HEK293 (cell line): ENCODE data around the gene MYH15.

Experiments
- CTCF ChIA-PET: fragments of 350-600 bp; formaldehyde crosslinking; extraction: SDS; loops from one replicate; lab custom pipeline; 2021; ENCODE audit warnings: antibody characterized with exemption; lab: Yijun Ruan, JAX
- POLR2A ChIA-PET: fragments of 300-600 bp; formaldehyde crosslinking; extraction: SDS; loops from one replicate; lab custom pipeline; 2020; ENCODE audit warnings: antibody characterized with exemption, inconsistent platforms; lab: Yijun Ruan, JAX
- H3K27ac ChIP-seq: fragments of 200-500 bp; sonication (Bioruptor generic); 2 replicates; pipeline ENCODE4 v1.5.1; 2014; ENCODE audit warnings: low read depth, low read length, control low read depth, inconsistent platforms; ENCODE audit errors: extremely low read depth
- H3K36me3 ChIP-seq, 2 experiments: fragments of 200-500 bp in 1 of 2; sonication (Bioruptor generic) in 1 of 2; 1 replicate in 1 of 2; 2 replicates in 1 of 2; pipeline ENCODE4 v1.5.1; 2014 to 2017; ENCODE audit warnings: inconsistent platforms in 2 of 2, low read length in 2 of 2; ENCODE audit not compliant: control insufficient read depth in 2 of 2, insufficient read depth in 1 of 2
- H3K4me1 ChIP-seq: fragments of 200-500 bp; sonication (Bioruptor generic); 2 replicates; pipeline ENCODE4 v1.5.1; 2014; ENCODE audit warnings: mild to moderate bottlenecking, low read length, inconsistent platforms; ENCODE audit not compliant: control insufficient read depth, insufficient read depth
- H3K4me3 ChIP-seq: 2 replicates; pipeline ENCODE4 v1.5.1; 2011; ENCODE audit warnings: low read depth, mild to moderate bottlenecking, control low read depth, low read length, moderate library complexity
- H3K9me3 ChIP-seq: fragments of 200-500 bp; sonication (Bioruptor generic); 2 replicates; pipeline ENCODE4 v1.5.1; 2014; ENCODE audit warnings: low read depth, low read length, inconsistent platforms; ENCODE audit not compliant: control insufficient read depth, insufficient read depth
- AEBP2 ChIP-seq: fragments of 450-650 bp; formaldehyde crosslinking; IDR thresholded peaks from 2 replicates; pipeline ENCODE4 v1.5.1; 2016; ENCODE audit warnings: missing biosample characterization, missing genetic modification characterization, borderline replicate concordance
- ATF2 ChIP-seq: fragments of 450-650 bp; formaldehyde crosslinking; IDR thresholded peaks from 2 replicates; pipeline ENCODE4 v1.5.1; 2016; ENCODE audit warnings: missing biosample characterization, missing genetic modification characterization, low read depth
- GLI2 ChIP-seq: fragments of 450-650 bp; formaldehyde crosslinking; IDR thresholded peaks from 2 replicates; pipeline ENCODE4; 2017; ENCODE audit warnings: missing biosample characterization, missing genetic modification characterization, low read depth, borderline replicate concordance
- GLI4 ChIP-seq: fragments of 450-650 bp; formaldehyde crosslinking; IDR thresholded peaks from 2 replicates; pipeline ENCODE4 v1.5.1; 2016; ENCODE audit warnings: missing biosample characterization, missing genetic modification characterization
- OVOL3 ChIP-seq: fragments of 450-650 bp; formaldehyde crosslinking; IDR thresholded peaks from 2 replicates; pipeline ENCODE4 v1.5.1; 2016; ENCODE audit warnings: missing biosample characterization, missing genetic modification characterization
- YY1 ChIP-seq: fragments of 450-650 bp; formaldehyde crosslinking; IDR thresholded peaks from 2 replicates; pipeline ENCODE4 v1.5.1; 2018; ENCODE audit warnings: missing biosample characterization, missing genetic modification characterization
- ZNF112 ChIP-seq: fragments of 450-650 bp; formaldehyde crosslinking; IDR thresholded peaks from 2 replicates; pipeline ENCODE4 v1.5.0; 2017; ENCODE audit warnings: missing biosample characterization, missing genetic modification characterization
- ZNF157 ChIP-seq: fragments of 450-650 bp; formaldehyde crosslinking; IDR thresholded peaks from 2 replicates; pipeline ENCODE4 v1.5.1; 2016; ENCODE audit warnings: missing biosample characterization, missing genetic modification characterization
- ZNF16 ChIP-seq: fragments of 450-650 bp; formaldehyde crosslinking; IDR thresholded peaks from 2 replicates; pipeline ENCODE4 v1.5.1; 2016; ENCODE audit warnings: low read depth, missing biosample characterization, missing genetic modification characterization
- ZNF214 ChIP-seq: fragments of 450-650 bp; formaldehyde crosslinking; IDR thresholded peaks from 2 replicates; pipeline ENCODE4 v1.5.1; 2017; ENCODE audit warnings: missing biosample characterization, mild to moderate bottlenecking, missing genetic modification characterization, borderline replicate concordance
- ZNF292 ChIP-seq: fragments of 450-650 bp; formaldehyde crosslinking; IDR thresholded peaks from 2 replicates; pipeline ENCODE4 v1.5.1; 2016; ENCODE audit warnings: low read depth, missing biosample characterization, missing genetic modification characterization, borderline replicate concordance
- ZNF510 ChIP-seq: fragments of 450-650 bp; formaldehyde crosslinking; IDR thresholded peaks from 2 replicates; pipeline ENCODE4 v1.5.1; 2018; ENCODE audit warnings: mild to moderate bottlenecking, missing genetic modification characterization, missing biosample characterization; ENCODE audit not compliant: insufficient replicate concordance
- ZNF514 ChIP-seq: fragments of 450-650 bp; formaldehyde crosslinking; IDR thresholded peaks from 2 replicates; pipeline ENCODE4 v1.5.1; 2016; ENCODE audit warnings: missing biosample characterization, missing genetic modification characterization
- ZNF621 ChIP-seq: fragments of 450-650 bp; formaldehyde crosslinking; IDR thresholded peaks from 2 replicates; pipeline ENCODE4 v1.5.1; 2017; ENCODE audit warnings: missing biosample characterization, missing genetic modification characterization
- ZNF623 ChIP-seq: fragments of 450-650 bp; formaldehyde crosslinking; IDR thresholded peaks from 2 replicates; pipeline ENCODE4 v1.5.1; 2016; ENCODE audit warnings: missing biosample characterization, missing genetic modification characterization
- ZNF843 ChIP-seq: fragments of 450-650 bp; formaldehyde crosslinking; IDR thresholded peaks from 2 replicates; pipeline ENCODE4 v1.5.1; 2016; ENCODE audit warnings: missing biosample characterization, missing genetic modification characterization
- TF ChIP-seq, protein P1 (sequence below): fragments of 450-650 bp; formaldehyde crosslinking; IDR thresholded peaks from 2 replicates; pipeline ENCODE4 v1.5.1; 2016; ENCODE audit warnings: missing biosample characterization, missing genetic modification characterization
- TF ChIP-seq, protein P2 (sequence below): fragments of 450-650 bp; formaldehyde crosslinking; IDR thresholded peaks from 2 replicates; pipeline ENCODE4 v1.5.1; 2016; ENCODE audit warnings: missing biosample characterization, missing genetic modification characterization, low read depth

The MYH15 gene

DNA sequence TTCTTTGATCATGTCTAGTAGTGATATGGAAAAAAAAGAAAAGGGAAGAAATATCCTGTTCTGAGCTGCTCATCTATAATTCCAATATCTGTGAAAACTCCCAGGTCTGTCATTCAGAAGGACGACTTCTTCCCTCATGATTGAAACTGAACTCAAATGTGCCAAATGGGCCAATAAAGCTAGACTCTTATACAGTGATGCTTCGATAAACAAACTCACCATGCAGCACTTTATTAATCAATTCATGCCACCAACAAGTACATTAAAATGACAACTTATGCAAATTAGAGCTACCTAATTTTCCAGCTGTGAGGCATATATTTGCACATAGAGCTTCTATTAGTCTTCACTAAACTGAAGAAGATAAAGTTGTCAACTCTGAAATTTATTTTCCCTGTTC is 15.6 kb upstream of the MYH15 start:
- H3K9me3 ChIP-seq = no peaks in the 10 kb centered on the region

GRCh38 chr3:108525256-108525655 is 14.9 kb upstream of the MYH15 start:
- POLR2A ChIA-PET = no interaction called here

More for the DNA sequence above, 15.6 kb upstream of the MYH15 start:
- Histone ChIP-seq H3K4me1 (no peaks in the 10 kb centered on the region), H3K27ac (no peak overlapping the region)
- TF ChIP-seq ZNF292 (tag by site-specific recombination) (no peak), ZNF621 (tag by site-specific recombination) (no peak)
- TF ChIP-seq, all 188 proteins: peak for 0
- Histone ChIP-seq H3K36me3 (no peaks in the 10 kb centered on the region), H3K4me3 (no peak overlapping the region)
- ChIA-PET POLR2A (no interaction called here), CTCF (no interaction called here)

GRCh38 chr3:108524537-108524936 is 14.1 kb upstream of the MYH15 start:
- POLR2A ChIA-PET = no interaction called here
- no peak for TF ChIP-seq ATF2
- no peak for TF ChIP-seq ZNF843
- TF ChIP-seq, all 188 proteins: peak for 0
- no peaks in the 10 kb centered on the region for H3K9me3 ChIP-seq
- CTCF ChIA-PET = interaction anchor here (0.6 kb wide), 1 partner anchor 46 kb away, joined by 3 read pairs; no protein-coding TSS in a partner anchor
- H3K27ac ChIP-seq = no peak overlapping the region
- H3K4me1 ChIP-seq = no peaks in the 10 kb centered on the region
- no peaks in the 10 kb centered on the region for H3K36me3 ChIP-seq
- no peak overlapping the region for H3K4me3 ChIP-seq

More at GRCh38 chr3:108525256-108525655, 14.9 kb upstream of the MYH15 start:
- no peak overlapping the region for H3K4me3 ChIP-seq
- CTCF ChIA-PET = interaction anchor here (0.7 to 0.8 kb wide), 2 partner anchors 27 to 248 kb away, joined by 3 to 5 read pairs; no protein-coding TSS in a partner anchor
- no peak overlapping the region for H3K27ac ChIP-seq
- H3K4me1 ChIP-seq = no peaks in the 10 kb centered on the region
- H3K9me3 ChIP-seq = no peaks in the 10 kb centered on the region
- no peaks in the 10 kb centered on the region for H3K36me3 ChIP-seq
- TF ChIP-seq ZNF623 (tag by site-specific recombination) = no peak
- TF ChIP-seq GLI2 = no peak
- TF ChIP-seq GLI4 (tag by site-specific recombination) = no peak
- no peak for TF ChIP-seq AEBP2 (tag by site-specific recombination)
- TF ChIP-seq OVOL3 (tag by site-specific recombination) = no peak
- TF ChIP-seq, protein P1, sequence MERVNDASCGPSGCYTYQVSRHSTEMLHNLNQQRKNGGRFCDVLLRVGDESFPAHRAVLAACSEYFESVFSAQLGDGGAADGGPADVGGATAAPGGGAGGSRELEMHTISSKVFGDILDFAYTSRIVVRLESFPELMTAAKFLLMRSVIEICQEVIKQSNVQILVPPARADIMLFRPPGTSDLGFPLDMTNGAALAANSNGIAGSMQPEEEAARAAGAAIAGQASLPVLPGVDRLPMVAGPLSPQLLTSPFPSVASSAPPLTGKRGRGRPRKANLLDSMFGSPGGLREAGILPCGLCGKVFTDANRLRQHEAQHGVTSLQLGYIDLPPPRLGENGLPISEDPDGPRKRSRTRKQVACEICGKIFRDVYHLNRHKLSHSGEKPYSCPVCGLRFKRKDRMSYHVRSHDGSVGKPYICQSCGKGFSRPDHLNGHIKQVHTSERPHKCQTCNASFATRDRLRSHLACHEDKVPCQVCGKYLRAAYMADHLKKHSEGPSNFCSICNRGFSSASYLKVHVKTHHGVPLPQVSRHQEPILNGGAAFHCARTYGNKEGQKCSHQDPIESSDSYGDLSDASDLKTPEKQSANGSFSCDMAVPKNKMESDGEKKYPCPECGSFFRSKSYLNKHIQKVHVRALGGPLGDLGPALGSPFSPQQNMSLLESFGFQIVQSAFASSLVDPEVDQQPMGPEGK = no peak

- H3K9me3 ChIP-seq = no peaks in the 10 kb centered on the region
- CTCF ChIA-PET = no interaction called here
- no peak overlapping the region for H3K4me3 ChIP-seq
- POLR2A ChIA-PET = no interaction called here
- no peaks in the 10 kb centered on the region for H3K4me1 ChIP-seq
- no peak overlapping the region for H3K27ac ChIP-seq
- H3K36me3 ChIP-seq = no peaks in the 10 kb centered on the region
- TF ChIP-seq ZNF214 (tag by site-specific recombination) = no peak
- TF ChIP-seq ZNF514 (tag by site-specific recombination) = no peak
- no peak for TF ChIP-seq YY1 (tag by site-specific recombination)
- TF ChIP-seq ZNF16 (tag by site-specific recombination) = no peak
- TF ChIP-seq, protein P2, sequence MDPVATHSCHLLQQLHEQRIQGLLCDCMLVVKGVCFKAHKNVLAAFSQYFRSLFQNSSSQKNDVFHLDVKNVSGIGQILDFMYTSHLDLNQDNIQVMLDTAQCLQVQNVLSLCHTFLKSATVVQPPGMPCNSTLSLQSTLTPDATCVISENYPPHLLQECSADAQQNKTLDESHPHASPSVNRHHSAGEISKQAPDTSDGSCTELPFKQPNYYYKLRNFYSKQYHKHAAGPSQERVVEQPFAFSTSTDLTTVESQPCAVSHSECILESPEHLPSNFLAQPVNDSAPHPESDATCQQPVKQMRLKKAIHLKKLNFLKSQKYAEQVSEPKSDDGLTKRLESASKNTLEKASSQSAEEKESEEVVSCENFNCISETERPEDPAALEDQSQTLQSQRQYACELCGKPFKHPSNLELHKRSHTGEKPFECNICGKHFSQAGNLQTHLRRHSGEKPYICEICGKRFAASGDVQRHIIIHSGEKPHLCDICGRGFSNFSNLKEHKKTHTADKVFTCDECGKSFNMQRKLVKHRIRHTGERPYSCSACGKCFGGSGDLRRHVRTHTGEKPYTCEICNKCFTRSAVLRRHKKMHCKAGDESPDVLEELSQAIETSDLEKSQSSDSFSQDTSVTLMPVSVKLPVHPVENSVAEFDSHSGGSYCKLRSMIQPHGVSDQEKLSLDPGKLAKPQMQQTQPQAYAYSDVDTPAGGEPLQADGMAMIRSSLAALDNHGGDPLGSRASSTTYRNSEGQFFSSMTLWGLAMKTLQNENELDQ (tag by site-specific recombination) = no peak
- TF ChIP-seq ZNF292 (tag by site-specific recombination) = no peak
- no peak for TF ChIP-seq ZNF112
- no peak for TF ChIP-seq ZNF157 (tag by site-specific recombination)
- no peak for TF ChIP-seq ZNF510 (tag by site-specific recombination)
Measured at GRCh38 chr3:108518895-108519294, 8.5 kb upstream of the MYH15 start.
